ENCODE data around the gene DPH1.

DNA sequence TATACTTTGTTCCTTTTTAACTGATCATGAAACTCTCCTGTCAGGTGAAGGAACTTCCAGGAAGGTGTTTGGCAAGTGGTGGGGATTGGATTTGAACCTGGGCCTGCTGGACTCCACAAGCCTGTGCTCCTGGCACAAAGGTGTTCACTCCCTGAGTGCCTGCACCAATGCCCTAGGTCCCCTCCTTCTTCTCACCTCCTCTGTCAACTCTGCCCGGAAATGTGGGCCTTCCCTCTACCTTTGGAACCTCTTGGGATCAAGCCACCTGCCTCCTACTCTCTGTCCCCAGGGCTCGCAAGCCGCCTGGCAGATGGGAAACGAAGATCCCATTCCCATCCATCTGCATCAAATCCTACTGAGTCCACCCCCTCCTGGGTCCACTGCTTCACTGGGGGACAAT, 44.9 kb upstream of the DPH1 start:
- no peak for TF ChIP-seq POLR2A (IDR thresholded peaks at IDR 0.05)
- TF ChIP-seq, protein P1, sequence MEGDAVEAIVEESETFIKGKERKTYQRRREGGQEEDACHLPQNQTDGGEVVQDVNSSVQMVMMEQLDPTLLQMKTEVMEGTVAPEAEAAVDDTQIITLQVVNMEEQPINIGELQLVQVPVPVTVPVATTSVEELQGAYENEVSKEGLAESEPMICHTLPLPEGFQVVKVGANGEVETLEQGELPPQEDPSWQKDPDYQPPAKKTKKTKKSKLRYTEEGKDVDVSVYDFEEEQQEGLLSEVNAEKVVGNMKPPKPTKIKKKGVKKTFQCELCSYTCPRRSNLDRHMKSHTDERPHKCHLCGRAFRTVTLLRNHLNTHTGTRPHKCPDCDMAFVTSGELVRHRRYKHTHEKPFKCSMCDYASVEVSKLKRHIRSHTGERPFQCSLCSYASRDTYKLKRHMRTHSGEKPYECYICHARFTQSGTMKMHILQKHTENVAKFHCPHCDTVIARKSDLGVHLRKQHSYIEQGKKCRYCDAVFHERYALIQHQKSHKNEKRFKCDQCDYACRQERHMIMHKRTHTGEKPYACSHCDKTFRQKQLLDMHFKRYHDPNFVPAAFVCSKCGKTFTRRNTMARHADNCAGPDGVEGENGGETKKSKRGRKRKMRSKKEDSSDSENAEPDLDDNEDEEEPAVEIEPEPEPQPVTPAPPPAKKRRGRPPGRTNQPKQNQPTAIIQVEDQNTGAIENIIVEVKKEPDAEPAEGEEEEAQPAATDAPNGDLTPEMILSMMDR (IDR thresholded peaks at IDR 0.05) = no peak
- TF ChIP-seq EP300 (IDR thresholded peaks at IDR 0.05) = no peak
